Upper lobe of left lung (tissue), 6 donors: ENCODE results near the gene LRRFIP1. TPM values are rescaled to one million over a fixed set of nuclear protein-coding genes. Genes with fewer than 3 reads are reported as not detected.

Experiments used
- ATAC-seq, 2 donors: fragments of 200-7000 bp; cut with Tn5 transposase; one replicate each; pipeline ENCODE4 v1.9.1; 2022; ENCODE audit warnings: mild to moderate bottlenecking in 2 of 2, moderate library complexity in 2 of 2; ENCODE audit not compliant: low FRiP score in 2 of 2
- DNase-seq, 2 donors: peaks; one replicate each; pipeline ENCODE4 v3.0.0-alpha.2; 2019 to 2020
- H3K27ac ChIP-seq, 4 donors: fragments of 200-600 bp; sonication (generic); one replicate each; pipeline ENCODE4 v1.5.1; 2016 to 2019
- H3K27me3 ChIP-seq, 4 donors: fragments of 200-600 bp; sonication (generic); one replicate each; pipeline ENCODE4 v1.5.1; 2017 to 2019
- H3K36me3 ChIP-seq, 4 donors: fragments of 200-600 bp; sonication (generic); one replicate each; pipeline ENCODE4 v1.5.1; 2016 to 2019
- H3K4me1 ChIP-seq, 4 donors: fragments of 200-600 bp; sonication (generic); one replicate each; pipeline ENCODE4 v1.5.1; 2018 to 2019
- H3K4me3 ChIP-seq, 4 donors: fragments of 200-600 bp; sonication (generic); one replicate each; pipeline ENCODE4 v1.5.1; 2017 to 2019; ENCODE audit warnings: mild to moderate bottlenecking in 2 of 4, moderate library complexity in 1 of 4
- H3K9me3 ChIP-seq, 4 donors: fragments of 200-600 bp; sonication (generic); one replicate each; pipeline ENCODE4 v1.5.1; 2018 to 2019
- CTCF ChIP-seq, 6 experiments: fragments of 450-650 bp in 4 of 6; fragments of 200-600 bp in 2 of 6; sonication (generic) in 2 of 6; IDR thresholded peaks; one replicate each; pipeline ENCODE4 v1.5.1; 2016 to 2019; ENCODE audit warnings: antibody characterized with exemption in 6 of 6
- EP300 ChIP-seq, 4 donors: sonication (generic); formaldehyde crosslinking; IDR thresholded peaks; one replicate each; pipeline ENCODE4 v1.5.1; 2017; ENCODE audit warnings: antibody characterized with exemption in 4 of 4, control low read depth in 2 of 4
- POLR2A ChIP-seq, 4 donors: fragments of 450-650 bp; IDR thresholded peaks; one replicate each; pipeline ENCODE4 v1.5.1; 2016 to 2017; ENCODE audit warnings: antibody characterized with exemption in 4 of 4, mild to moderate bottlenecking in 2 of 4
- POLR2AphosphoS5 ChIP-seq, 2 donors: sonication (generic); formaldehyde crosslinking; IDR thresholded peaks; one replicate each; pipeline ENCODE4 v1.5.1; 2017; ENCODE audit warnings: antibody characterized with exemption in 2 of 2
- WGBS, 2 donors: methylation state at CpG; one replicate each; pipeline ENCODE4 v1.1.5; 2017 to 2018; 5-methylcytosine and 5-hydroxymethylcytosine counted together
- total RNA-seq, 6 donors: library from RNA; depleted of rRNA in 4 of 6; stranded (reverse); fragments of >200 nt in 4 of 6; gene quantifications; one replicate each; pipeline versions ENCODE4 v1.1.0 to v1.2.1, GENCODE V29; 2016 to 2021
- donor health status: DM: no; HTN: no; CAD: no; lungs with moderate emphysema.
- donor health status: DM: no; HTN: yes; CAD: no; lungs with severe emphysema.

The LRRFIP1 gene
- total RNA-seq, 6 donors from 2014 or later: 185 to 291 (median 242) TPM

GRCh38 chr2:237600205-237600846 is 27.1 kb upstream of the LRRFIP1 start:
- Histone ChIP-seq H3K27ac (peak overlapping the region; percentile 59 to 75 (median 67)), H3K4me1 (peaks cover 12 to 34% (median 21%) of the 10 kb centered on the region in 4 donors), H3K36me3 (no peaks in the 10 kb centered on the region), H3K4me3 (peak overlapping the region in 2 of 4 donors; percentile 6 to 32), H3K9me3 (no peaks in the 10 kb centered on the region), H3K27me3 (no peaks in the 10 kb centered on the region)
- DNase-seq (peak in 1 of 2 donors; percentile 47), ATAC-seq (peak in 1 of 2 donors; percentile 55)
- TF ChIP-seq CTCF (IDR thresholded peaks at IDR 0.05): no peak
- no peak for TF ChIP-seq POLR2AphosphoS5 (IDR thresholded peaks at IDR 0.05)
- TF ChIP-seq EP300 (IDR thresholded peaks at IDR 0.05): no peak
- TF ChIP-seq POLR2A (IDR thresholded peaks at IDR 0.05): no peak
- WGBS, 2 donors: 37 to 55% methylated on average over 10 to 16 of the region's 16 CpGs

- no peak for ATAC-seq
- H3K4me3 ChIP-seq: no peak overlapping the region
- H3K27ac ChIP-seq: no peak overlapping the region
- DNase-seq: no peak
- TF ChIP-seq EP300 (IDR thresholded peaks at IDR 0.05) (no peak), POLR2A (IDR thresholded peaks at IDR 0.05) (no peak), CTCF (IDR thresholded peaks at IDR 0.05) (no peak), POLR2AphosphoS5 (IDR thresholded peaks at IDR 0.05) (no peak)
- H3K36me3 ChIP-seq: no peaks in the 10 kb centered on the region
- no peaks in the 10 kb centered on the region for H3K9me3 ChIP-seq
- 87 to 91% methylated on average over 14 of the region's 14 CpGs for WGBS, 2 donors
- H3K27me3 ChIP-seq: no peaks in the 10 kb centered on the region
- peaks cover 12 to 28% (median 18%) of the 10 kb centered on the region in 4 donors for H3K4me1 ChIP-seq
These were observed 25.8 kb upstream of the LRRFIP1 start for GRCh38 chr2:237601453-237602116.

- TF ChIP-seq CTCF (IDR thresholded peaks at IDR 0.05) (no peak), POLR2AphosphoS5 (IDR thresholded peaks at IDR 0.05) (no peak)
- WGBS, 2 donors: 91 to 96% methylated on average over 7 of the region's 7 CpGs
- ATAC-seq (no peak), DNase-seq (no peak)
- no peaks in the 10 kb centered on the region for H3K9me3 ChIP-seq
- H3K27me3 ChIP-seq: no peaks in the 10 kb centered on the region
- H3K27ac ChIP-seq: peak overlapping the region in 1 of 4 donors; percentile 89
- H3K4me1 ChIP-seq: peaks cover 12 to 28% (median 18%) of the 10 kb centered on the region in 4 donors
- no peaks in the 10 kb centered on the region for H3K36me3 ChIP-seq
- no peak overlapping the region for H3K4me3 ChIP-seq
These were observed 25.0 kb upstream of the LRRFIP1 start for GRCh38 chr2:237602409-237602808.

GRCh38 chr2:237603049-237603717 is 24.2 kb upstream of the LRRFIP1 start:
- peak overlapping the region; percentile 13 to 89 (median 69) for H3K27ac ChIP-seq
- 76 to 90% methylated on average over 13 of the region's 13 CpGs for WGBS, 2 donors
- H3K27me3 ChIP-seq: no peaks in the 10 kb centered on the region
- peaks cover 12 to 28% (median 18%) of the 10 kb centered on the region in 4 donors for H3K4me1 ChIP-seq
- no peak for TF ChIP-seq EP300 (IDR thresholded peaks at IDR 0.05)
- no peak for TF ChIP-seq CTCF (IDR thresholded peaks at IDR 0.05)
- TF ChIP-seq POLR2A (IDR thresholded peaks at IDR 0.05): no peak
- TF ChIP-seq POLR2AphosphoS5 (IDR thresholded peaks at IDR 0.05): no peak
- DNase-seq (peak in 1 of 2 donors; percentile 42), ATAC-seq (no peak)
- H3K36me3 ChIP-seq: no peaks in the 10 kb centered on the region
- no peak overlapping the region for H3K4me3 ChIP-seq
- no peaks in the 10 kb centered on the region for H3K9me3 ChIP-seq
